ENCODE results near the gene MROH7.

The MROH7 gene

GRCh38 chr1:54640863-54641836 lies at the start of gene MROH7:
TSS of gene MROH7 (plus strand) at chr1:54641786. CDS start at chr1:54652927, 11,141 bp downstream.
- no peak for DNase-seq (ENCODE audit: low spot score)

DNA sequence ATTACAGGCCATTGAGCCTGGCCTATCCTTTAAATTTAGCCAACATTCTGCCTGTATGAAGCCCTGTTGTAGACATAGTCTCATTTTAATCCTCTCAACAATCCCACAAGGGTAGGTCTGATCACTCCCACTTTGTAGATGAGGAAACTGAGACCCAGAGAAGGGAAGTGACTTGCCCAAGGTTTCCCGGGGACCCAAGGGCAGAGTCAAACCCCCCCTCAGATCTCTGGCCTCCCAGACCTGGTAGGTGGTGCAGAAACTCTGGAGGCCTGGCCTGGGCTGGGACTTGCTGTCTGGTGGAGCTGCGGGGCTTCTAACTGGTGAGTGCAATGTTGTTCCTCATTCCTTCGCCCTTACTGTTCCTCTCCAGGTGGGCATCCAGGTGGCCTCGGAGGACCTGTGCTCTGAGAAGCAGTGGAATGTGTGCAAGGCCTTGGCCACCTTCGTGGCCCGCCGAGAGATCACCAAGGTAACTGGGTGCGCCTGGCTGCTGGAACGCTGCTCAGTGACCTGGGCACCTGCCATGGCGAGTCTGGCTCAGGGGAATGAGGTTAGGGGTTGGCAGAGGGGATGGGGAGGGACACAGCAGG lies 47.9 kb upstream of the MROH7 start:
- DNase-seq (ENCODE audit: low spot score) = no peak

DNA sequence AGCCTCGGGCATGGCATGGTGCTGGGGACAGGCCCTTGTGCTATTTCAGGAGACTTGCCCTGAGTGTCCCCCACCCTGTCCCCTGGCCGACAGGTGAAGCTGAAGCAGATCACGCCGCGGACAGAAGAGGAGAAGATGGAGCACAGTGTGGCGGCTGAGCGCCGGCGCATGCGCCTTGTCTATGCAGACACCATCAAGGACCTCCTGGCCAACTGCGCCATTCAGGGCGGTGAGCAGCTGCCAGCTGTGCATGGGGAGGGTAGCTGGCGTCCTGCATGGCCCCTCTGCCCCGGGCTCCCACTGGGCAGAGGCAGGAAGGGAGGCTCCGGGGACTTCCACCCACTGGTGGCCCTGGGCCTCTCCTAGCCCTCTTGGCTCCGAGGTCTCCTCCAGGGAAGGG lies 47.1 kb upstream of the MROH7 start:
- no peak for DNase-seq (ENCODE audit: low spot score)

- no peak for DNase-seq (ENCODE audit: low spot score)
Observed at GRCh38 chr1:54595956-54596498, 45.6 kb upstream of the MROH7 start.

DNA sequence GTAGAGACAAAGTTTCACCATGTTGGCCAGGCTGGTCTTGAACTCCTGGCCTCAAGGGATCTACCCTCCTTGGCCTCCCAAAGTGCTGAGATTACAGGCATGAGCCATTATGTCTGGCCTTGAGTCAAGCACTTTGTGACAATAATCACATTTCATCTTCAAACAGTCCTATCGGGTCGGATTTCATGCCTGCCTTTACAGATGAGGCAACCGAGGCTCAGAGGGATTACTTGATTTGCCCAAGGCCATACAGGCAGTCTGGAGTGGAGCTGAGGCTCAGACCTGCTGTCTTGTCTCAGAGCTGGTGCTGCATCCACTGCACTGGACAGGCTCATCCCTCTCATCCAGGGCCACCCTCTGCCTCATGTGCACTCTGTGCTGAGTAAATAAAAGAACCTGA lies 44.8 kb upstream of the MROH7 start:
- no peak for DNase-seq (ENCODE audit: low spot score)

- no peak for DNase-seq (ENCODE audit: low spot score)
Observed at GRCh38 chr1:54597455-54598030, 44.0 kb upstream of the MROH7 start.

DNA sequence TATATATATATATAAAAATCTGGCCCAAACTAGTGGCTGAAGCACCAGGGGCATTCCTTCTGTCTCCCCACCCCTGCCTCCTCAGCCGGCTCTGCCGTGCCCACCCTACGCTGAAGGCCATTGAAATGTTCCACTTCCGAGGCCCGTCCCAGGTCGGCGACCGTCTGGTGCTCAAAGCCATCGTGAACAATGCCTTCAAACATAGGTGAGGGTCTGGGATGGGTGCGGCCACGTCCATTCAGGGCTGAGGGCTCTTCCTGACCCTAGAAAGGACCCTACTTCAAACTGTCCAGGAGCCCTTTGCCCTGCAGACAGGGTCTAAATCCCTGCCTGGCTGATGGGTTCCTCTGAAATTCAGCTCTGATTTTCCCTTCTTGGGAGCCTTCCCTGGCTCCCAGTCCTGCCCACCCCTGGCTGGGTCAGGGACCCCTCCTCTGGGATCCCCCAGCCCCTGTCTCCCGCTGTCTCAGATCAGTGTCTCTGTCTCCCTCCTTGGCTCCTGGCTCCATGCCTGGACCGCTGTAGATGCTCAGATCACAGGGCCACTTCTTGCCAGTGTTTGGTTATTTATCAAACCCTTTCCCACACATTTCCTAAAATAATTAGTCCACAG lies 42.3 kb upstream of the MROH7 start:
- no peak for DNase-seq (ENCODE audit: low spot score)

- DNase-seq (ENCODE audit: low spot score) = no peak
Observed at GRCh38 chr1:54600947-54601721, 40.5 kb upstream of the MROH7 start.

DNA sequence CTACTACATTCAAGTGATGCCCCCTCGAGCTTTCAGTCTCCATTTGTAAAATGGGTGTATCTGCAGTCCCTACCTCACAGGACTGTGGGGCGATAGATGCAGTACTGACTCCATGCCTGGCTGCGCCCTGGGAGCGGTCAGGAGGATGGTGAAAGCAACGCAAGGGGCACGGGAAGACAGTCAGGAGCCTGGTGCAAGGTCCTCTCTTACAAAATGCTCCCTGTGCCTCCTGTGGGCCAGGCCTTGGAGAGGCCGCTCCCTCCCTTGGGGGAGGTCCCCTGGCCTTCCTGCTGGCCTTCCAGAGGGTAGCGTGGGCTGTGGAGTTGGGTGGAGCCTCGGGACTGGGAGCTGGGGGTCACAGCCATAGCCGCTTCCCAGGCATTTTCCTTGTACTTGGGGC lies 39.9 kb upstream of the MROH7 start:
- no peak for DNase-seq (ENCODE audit: low spot score)

- DNase-seq (ENCODE audit: low spot score) = no peak
Observed at GRCh38 chr1:54602554-54602953, 39.0 kb upstream of the MROH7 start.

- no peak for DNase-seq (ENCODE audit: low spot score)
Observed at GRCh38 chr1:54603241-54603640, 38.3 kb upstream of the MROH7 start.

DNA sequence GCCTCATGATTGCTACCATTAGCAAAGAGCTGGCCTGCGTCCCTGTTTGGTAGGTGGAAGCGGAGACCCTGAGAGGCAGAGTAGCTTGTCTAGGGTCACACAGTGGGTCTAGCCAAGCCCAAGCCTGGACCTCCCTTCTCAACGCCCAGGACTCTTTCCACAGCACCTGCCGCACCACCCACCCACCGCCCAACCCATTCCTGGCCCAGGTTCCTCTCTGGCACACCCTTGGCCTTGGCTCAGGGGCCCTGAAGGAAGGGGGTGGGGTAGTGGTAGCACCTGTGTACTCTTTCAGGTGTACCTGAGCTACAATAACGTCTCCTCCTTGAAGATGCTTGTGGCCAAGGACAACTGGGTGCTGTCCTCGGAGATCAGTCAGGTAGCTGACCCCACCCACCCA lies 37.5 kb upstream of the MROH7 start:
- DNase-seq (ENCODE audit: low spot score) = no peak

DNA sequence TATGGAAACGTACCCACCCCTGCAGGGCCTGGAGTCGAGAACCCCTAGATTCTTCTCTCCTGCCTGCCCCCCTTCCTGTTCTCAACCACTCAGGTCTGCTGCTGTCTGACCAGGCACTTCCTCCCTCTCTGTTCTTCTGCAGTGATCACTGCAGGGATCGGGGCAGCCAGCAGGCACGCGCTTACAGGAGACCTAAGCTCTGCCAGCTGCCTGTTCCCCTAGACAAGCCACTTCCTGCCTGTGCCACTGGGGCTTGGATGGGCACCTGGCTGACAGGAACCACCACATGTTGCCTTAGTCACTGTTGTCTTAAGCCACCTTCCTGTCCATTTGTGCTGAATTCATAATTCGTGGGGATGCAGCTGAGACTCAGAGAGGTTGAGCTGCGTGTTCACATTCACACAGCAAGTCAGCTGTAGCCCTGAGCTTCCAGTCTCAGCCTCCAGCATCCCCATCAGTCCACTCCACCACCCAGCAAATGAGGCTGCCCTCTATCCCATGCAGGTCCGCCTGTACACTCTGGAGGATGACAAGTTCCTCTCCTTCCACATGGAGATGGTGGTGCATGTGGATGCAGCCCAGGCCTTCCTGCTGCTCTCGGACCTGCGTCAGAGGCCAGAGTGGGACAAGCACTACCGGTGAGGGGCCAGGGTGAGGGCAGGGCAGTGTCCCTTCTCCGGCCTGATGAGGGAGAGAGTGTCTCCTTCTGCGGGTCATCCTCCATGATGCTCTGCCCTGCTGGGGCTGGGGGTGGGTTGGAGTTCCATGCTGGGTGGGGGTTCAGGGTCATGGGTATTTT lies 36.8 kb upstream of the MROH7 start:
- peak; percentile 20 for DNase-seq (ENCODE audit: low spot score)

DNA sequence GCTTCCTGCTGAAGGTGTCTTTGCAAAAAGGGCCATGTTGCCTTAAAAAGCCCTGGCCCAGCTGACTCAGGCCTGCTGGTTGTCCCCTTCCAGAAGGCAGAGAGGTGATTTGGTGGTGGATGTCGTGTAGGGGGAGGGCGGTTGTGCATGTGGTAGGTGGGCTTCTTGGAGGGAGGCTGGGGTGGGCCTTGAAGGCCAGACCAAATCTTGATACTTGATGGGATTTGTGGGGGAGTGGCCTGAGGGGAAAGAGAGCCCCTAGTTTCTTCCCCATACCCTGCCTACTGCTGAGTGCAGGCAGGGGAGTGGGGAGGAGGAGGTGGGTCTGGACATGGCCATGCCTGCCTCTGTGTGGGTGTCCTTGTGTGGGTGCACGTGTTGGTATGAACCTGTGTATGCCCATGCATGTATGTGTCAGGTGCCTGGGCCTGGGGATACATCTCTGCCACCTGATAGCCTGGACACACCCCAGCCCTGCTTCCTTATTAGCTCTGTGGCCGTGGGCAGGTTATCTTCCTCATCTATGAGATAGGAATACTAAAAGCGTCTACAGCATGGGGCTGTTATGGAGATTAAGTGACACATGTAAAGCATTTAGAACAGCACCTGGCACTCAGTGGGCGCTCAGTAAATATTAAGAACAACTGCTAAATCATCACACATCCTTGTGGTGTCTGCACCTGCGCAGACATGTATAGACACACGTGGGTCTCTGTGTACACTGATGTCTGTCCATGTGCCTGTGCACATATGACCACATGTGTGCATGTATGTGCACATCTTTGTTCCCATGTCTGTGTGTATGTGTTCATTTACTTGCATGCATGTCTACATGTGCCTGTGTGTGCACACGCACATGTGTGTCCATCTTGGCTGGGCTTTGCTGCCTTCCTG lies 35.2 kb upstream of the MROH7 start:
- no peak for DNase-seq (ENCODE audit: low spot score)

DNA sequence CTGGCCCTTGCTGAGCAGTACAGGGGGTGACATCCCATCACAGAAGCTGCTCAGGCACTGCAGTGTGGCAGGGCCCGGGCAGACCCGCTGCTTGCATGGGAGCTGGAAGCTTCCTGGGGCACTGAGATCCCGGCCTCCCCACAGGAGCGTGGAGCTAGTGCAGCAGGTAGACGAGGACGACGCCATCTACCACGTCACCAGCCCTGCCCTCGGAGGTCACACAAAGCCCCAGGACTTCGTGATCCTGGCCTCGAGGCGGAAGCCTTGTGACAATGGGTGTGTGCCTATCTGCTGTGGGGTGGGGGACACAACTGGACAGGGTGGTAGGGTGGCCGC lies 34.6 kb upstream of the MROH7 start:
- DNase-seq (ENCODE audit: low spot score) = no peak

DNA sequence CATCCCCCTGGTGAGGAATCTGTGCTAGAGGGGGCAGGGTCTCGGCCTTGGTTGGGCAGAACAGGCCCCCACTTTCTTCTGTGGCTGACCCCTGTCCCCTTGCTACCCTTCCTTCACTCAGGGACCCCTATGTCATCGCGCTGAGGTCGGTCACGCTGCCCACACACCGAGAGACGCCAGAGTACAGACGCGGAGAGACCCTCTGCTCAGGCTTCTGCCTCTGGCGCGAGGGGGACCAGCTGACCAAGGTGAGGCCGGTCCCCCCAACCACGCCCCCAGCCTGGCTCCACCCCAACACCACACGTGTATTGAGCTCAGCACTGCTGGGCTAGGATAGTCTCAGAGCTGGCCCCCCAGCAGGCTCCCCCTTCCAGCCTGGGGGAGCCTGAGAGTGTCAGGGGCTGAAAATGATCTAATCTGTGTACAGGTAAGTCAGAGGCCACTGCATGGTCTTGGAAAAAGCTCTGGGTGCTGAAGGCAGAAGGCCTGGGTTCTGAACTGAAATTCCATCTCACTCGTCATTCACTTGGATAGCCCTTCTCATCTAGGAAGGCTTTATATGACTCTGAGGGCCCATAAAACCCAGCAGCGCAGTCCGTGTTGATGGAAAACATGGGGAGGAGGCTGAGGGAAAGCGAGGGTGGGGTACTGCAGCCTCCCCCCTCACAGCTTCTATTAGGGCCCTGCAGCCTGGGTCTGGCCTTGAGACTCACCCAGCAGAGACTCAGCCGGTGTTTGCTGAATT lies 33.6 kb upstream of the MROH7 start:
- DNase-seq (ENCODE audit: low spot score) = no peak

DNA sequence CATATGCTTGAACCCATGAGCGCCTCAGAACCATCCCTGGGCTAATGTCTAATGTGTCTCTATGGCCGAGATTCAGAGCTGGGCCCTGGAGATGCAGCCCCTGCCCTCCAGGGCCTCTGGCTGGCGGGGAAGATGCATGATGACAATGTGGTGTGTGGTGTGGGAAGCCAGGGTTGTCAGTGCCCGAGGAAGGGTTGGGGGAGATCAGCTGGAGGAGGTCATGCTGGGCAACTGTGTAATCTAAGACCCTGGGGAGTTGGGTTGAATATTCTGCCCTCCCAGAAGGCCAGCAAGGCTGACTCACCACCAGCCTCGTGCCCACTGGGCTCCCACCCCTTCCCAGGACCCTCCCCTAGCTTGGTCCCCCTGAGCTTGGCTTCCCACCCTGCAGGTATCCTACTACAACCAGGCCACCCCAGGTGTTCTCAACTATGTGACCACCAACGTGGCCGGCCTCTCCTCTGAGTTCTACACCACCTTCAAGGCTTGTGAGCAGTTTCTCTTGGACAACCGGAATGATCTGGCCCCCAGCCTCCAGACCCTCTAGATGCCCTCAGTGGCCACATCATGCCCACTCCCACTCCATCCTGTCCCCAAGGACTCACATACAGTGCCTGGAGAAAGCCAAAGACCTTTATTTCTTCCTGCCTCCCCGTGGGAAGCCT lies 32.9 kb upstream of the MROH7 start:
- DNase-seq (ENCODE audit: low spot score) = no peak

DNA sequence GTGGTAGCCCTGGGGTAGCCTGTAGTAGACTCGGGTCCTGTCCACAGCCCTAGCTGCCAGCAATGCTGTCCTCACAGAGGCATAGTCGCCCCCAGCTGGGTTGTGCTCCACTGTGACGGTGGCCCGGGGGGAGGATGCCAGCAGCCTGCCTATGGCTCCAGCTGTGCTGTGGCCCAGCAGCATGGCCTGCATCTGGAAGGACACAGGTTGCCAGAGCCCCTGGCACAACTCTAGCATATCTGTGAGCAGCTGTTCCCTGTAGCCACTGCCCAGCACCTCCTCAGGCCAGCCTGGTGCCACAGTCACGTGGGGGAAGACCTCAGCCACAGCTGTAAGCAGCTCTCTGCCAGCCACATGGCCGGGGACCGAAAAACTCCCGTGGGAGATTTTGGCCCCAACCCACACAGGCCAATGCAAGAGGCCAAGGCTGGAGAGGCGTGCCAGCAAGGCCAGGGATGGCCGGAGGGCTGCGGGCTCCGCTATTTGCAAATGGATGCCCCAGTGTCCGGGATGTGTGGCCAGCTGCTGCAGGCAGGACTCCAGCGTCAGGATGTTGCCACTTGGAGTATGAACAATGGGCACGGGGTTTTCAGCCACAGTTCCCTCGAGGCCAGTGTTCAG lies 32.2 kb upstream of the MROH7 start:
- no peak for DNase-seq (ENCODE audit: low spot score)

All from activated CD4-positive, alpha-beta T cell treated with anti-CD3 and anti-CD28 coated beads, Interleukin-2, Interleukin-4, amounts not matched to agents 100 ng/mL and 50 ng/mL, durations not matched to agents 16 hours and 8 hours (primary cell).